ENCODE results near the gene RSPH4A.
"Not testable (repeated sequence)": the region's sequence is repeated elsewhere in the genome, so short reads cannot be mapped to it uniquely, and the experiment has no call there.

The RSPH4A gene

DNA sequence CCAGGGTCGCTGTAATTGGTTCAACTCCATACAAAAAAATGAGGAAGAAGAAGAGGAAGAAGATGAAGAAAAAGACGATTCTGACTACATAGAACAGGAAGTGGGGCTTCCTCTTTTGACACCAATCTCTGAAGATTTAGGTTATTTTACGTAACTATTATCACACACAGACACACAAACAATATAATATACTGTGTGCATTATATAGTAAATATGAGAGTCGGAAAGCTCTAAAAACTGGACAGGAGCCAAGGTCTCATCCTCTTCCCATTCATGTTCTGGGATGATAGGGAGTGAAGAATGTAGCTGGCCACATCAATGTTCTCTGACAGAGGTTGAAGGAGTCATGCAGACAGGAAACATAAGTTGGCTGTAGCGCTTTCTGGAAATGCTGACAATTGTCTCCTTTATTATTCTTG is 13.3 kb downstream of the RSPH4A start:
- peak; percentile 61 for DNase-seq

- peak; percentile 70 for DNase-seq
Measured at GRCh38 chr6:116631379-116631990, 15.2 kb downstream of the RSPH4A start.

DNA sequence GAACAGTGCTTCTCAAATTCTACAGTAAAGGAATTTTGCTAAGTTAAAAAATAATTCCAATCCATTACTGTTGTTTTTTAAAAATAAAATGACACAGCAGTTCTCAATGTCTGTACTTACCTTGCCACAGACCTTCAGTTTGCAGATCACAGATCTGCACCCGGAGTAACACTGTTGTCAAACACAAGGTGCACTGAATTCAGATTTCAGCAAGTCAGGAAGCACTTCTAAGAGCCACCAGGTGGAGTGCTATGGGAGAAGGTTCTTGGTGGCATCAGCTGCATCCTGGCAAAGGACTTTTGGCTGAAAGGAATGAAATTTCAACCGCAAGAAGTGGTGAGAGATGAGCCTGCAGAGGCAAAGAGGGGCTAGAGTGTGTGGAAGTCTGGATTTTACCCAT is 17.4 kb downstream of the RSPH4A start:
- DNase-seq: peak; percentile 53

- DNase-seq: no peak
Measured at GRCh38 chr6:116648156-116648555, 31.9 kb downstream of the RSPH4A start.

GRCh38 chr6:116649129-116649528 is 32.9 kb downstream of the RSPH4A start:
- DNase-seq: no peak

DNA sequence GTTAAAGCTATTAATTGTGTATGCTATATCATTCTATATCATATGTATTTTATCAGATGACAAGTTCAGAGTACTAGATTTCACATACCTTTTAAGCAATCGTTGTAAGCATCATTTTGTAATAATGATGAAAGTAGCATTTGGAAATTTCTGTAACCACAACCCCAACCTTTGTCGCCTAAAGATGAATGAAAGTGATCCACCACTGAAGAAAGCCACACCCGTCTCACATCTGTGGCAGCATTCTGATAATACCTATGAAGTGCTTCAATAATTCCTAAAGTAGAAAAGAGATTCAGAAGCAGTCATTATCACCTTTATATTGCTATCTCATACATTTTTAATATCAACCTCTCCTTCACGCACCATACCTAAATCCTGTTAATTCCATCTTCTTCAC is 35.6 kb downstream of the RSPH4A start:
- DNase-seq: peak; percentile 62

GRCh38 chr6:116661594-116661993 is 45.3 kb downstream of the RSPH4A start:
- peak; percentile 10 for DNase-seq

- DNase-seq: peak; percentile 18
Measured at GRCh38 chr6:116662202-116662601, 45.9 kb downstream of the RSPH4A start.

DNA sequence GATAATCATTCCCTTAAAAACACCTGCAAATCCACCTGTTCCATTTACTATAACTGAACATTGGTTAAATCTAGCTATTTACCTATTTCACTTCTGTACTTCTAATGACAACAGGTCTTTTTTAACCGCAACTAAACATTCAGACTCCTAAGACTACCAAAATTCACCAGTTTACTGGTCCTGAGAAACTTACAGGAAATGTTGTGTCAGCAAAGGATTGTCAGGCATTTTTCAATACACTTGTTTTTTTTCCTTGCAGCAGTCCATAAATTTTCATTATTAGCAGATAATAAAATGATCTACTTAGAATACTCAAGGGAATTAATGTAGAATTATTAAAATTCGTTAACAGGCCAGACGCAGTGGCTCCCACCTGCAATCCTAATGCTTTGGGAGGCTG is 47.0 kb downstream of the RSPH4A start:
- DNase-seq: no peak

DNA sequence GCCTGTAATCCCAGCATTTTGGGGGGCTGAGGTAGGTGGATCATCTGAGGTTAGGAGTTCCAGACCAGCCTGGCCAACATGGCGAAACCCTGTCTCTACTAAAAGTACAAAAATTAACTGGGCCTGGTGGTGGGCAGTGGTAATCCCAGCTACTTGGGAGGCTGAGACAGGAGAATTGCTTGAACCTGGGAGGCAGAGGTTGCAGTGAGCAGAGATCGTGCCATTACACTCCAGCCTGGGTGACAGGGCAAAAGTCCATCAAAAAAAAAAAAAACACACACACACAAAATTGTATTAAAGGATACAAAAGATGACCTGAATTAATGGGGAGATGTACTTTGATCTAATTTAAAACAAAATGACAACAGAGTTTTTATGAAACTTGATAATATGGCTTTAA is 47.9 kb downstream of the RSPH4A start:
- DNase-seq: not testable (repeated sequence)

DNA sequence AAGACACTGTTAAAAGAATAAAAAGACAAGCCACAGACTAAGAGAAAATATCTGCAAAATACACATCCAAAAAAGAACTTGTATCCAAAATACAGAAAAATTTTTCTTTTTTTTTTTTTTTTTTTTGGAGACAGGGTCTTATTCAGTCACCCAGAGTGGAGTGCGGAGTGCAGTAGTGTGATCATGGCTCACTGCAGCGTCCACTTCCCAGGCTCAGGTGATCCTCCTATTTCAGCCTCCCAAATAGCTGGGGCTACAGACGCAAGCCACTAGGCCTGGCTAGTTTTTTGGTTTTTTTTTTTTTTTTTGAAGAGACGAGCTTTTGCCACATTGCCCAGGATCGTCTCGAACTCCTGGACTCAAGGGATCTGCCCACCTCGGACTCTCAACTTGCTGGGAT is 49.2 kb downstream of the RSPH4A start:
- no peak for DNase-seq

- DNase-seq: peak; percentile 61
Measured at GRCh38 chr6:116666869-116667268, 50.6 kb downstream of the RSPH4A start.

GRCh38 chr6:116667623-116668022 is 51.3 kb downstream of the RSPH4A start:
- peak; percentile 73 for DNase-seq

DNA sequence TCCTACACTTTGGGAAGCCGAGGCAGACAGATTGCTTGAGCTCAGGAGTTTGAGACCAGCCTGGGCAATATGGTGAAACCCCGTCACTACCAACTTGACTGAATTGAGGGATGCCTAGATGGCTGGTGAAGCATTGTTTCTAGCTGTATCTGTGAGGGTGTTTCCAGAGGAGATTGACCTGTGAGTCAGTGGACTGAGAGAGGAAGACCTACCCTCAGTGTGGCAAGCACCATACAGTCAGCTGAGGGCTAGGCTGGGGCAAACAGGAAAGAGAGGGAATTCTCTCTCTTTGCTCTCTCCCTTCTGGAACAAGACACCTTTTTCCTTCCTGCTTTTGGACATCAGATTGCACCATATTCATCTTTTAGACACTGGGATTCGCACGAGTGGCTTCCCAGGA is 56.0 kb downstream of the RSPH4A start:
- no peak for DNase-seq

GRCh38 chr6:116676021-116676420 is 59.7 kb downstream of the RSPH4A start:
- no peak for DNase-seq

DNA sequence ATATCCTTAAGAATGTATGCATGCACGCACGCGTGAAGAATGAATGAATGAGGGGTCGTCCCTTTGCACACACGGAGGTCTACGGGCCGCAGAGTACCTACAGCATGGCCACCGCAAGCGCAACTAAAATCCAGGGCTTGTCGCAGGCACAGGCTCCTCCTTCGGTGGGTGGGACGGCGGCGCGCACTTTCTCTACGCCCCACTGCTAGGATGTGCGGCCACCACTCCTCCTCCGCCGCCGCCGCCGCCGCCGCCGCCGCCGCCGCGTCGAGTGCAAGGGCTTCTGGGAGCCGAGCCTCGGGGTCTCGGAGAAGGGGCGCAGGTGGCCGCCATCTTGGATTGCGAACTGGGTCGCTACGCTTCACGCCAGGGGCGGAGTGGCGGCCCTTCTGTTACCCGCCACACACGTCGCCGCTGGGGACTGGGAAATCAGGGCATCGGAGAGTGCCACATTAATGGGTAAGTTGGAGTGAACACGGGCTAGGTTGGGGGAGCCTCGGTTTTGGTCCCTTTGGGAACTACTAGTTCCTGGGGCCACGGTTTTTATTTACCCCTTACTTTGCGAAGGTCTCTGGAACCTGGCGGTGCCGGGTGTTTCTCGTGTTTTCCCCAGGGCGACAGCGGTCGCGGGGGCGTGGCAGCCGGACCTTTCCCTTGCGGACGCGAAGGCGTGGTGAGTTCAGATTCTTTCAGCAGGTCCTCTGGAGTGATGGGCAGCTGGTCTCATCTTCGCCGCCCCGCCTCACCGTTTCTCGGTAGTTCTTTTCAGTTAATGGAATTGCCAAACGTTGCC is 64.8 kb downstream of the RSPH4A start, which contains the start of gene KPNA5:
KPNA5 (plus strand) TSS at position 332 of the 793 bp plus-strand sequence; CDS start at position 456, 124 bp downstream.
- peak; percentile 98 for DNase-seq

- DNase-seq: peak; percentile 86
Measured at GRCh38 chr6:116682334-116682712, 66.0 kb downstream of the RSPH4A start.

All from hematopoietic multipotent progenitor cell treated with erythropoietin and hydrocortisone succinate and interleukin-3 and kit ligand, for 4 days (in vitro differentiated cells).